ENCODE data around the gene CBLN2. TPM values are rescaled to one million over a fixed set of nuclear protein-coding genes. Genes with fewer than 3 reads are reported as not detected.

CBLN2 gene
- not detected for polyA plus RNA-seq (2013, experiment 1 of 2)
- not detected for polyA plus RNA-seq (2013, experiment 2 of 2)

DNA sequence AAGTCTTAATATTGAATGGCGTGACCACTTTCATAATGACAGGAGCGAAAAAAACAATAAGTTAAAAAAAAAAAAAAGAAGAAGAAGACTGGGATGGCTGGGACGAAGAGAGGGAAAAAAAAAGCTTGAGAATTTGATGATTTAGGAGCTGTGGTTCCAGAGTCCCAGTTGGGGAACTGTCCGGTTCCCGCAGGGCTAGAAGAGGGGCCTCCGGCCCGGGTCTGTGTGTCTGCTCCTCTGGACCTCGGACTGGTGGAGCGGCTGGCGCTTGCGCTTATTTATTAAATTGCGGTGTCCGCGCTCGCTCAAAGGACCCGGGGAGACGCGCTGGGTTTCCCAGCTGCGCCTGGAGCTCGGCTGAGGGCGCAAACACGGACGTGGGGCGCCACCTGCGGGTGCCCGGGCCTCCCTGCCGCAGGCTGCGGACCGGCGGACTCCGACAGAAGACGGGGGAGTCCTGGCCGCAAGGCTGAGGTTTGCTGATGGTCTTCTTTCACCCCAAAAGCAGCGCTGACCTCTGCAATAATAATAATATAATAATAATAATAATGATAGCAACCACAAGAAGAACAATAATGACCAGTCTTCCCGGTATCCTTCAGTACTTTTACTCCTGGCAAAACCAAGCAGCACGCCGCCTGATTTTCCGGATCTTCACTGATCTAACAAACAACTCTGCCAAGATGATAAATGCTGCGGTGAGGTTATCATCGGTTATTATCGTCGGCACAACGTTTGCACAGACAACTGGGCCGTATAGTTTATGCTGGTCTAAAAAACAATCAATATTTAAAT is at the start of gene CBLN2:
TSS of gene CBLN2 (minus strand) at position 251 of the 795 bp plus-strand sequence. CDS start 2,182 bp downstream, outside the sequence.
- H3K9ac ChIP-seq (ENCODE audit: low read depth, low read length), result no peak within 1 kb of the TSS
- no peaks in the 10 kb centered on the region for H3K4me1 ChIP-seq (ENCODE audit: insufficient read depth, low read length)
- peak within 1 kb of the TSS; percentile 19; the same call in 1 of the 2 replicates for H3K4me3 ChIP-seq (ENCODE audit: low read length)
- no peak within 1 kb of the TSS for H3K27ac ChIP-seq (ENCODE audit: low read depth, low read length)
- H3K27me3 ChIP-seq (ENCODE audit: insufficient read depth, low read length), result peaks cover 63% of the 10 kb centered on the region
- H3K36me3 ChIP-seq (ENCODE audit: insufficient read depth, low read length), result no peaks in the 10 kb centered on the region
- peaks cover 64% of the 10 kb centered on the region for H3K9me3 ChIP-seq (ENCODE audit: insufficient read depth, low read depth, low read length)
- 60% methylated on average over 42 of the region's 44 CpGs for WGBS

DNA sequence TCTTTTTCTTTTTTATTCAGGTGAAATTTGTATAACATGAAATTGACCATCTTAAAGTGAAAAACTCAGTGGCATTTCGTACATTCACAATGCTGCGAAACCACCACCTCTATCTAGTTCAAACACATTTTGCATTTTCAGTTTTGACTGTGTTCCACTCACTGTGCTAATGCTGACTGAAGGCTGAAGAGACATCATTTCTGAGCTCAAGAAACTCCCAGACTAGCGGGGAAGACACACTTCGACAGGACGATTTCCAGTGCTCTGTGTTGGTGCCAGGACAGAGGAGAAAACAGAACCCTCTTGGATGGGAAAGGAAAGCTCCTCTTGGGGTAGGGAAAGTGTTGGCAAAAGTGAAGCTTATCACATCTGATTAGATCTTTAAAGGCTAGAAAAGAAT is 44.2 kb upstream of the CBLN2 start:
- WGBS, result 88% methylated on average over 5 of the region's 5 CpGs
- peaks cover 81% of the 10 kb centered on the region for H3K9me3 ChIP-seq (ENCODE audit: insufficient read depth, low read depth, low read length)
- H3K4me3 ChIP-seq (ENCODE audit: low read length), result no peak overlapping the region
- H3K27me3 ChIP-seq (ENCODE audit: insufficient read depth, low read length), result no peaks in the 10 kb centered on the region
- no peaks in the 10 kb centered on the region for H3K36me3 ChIP-seq (ENCODE audit: insufficient read depth, low read length)
- H3K4me1 ChIP-seq (ENCODE audit: insufficient read depth, low read length), result no peaks in the 10 kb centered on the region
- no peak overlapping the region for H3K9ac ChIP-seq (ENCODE audit: low read depth, low read length)
- H3K27ac ChIP-seq (ENCODE audit: low read depth, low read length), result no peak overlapping the region

DNA sequence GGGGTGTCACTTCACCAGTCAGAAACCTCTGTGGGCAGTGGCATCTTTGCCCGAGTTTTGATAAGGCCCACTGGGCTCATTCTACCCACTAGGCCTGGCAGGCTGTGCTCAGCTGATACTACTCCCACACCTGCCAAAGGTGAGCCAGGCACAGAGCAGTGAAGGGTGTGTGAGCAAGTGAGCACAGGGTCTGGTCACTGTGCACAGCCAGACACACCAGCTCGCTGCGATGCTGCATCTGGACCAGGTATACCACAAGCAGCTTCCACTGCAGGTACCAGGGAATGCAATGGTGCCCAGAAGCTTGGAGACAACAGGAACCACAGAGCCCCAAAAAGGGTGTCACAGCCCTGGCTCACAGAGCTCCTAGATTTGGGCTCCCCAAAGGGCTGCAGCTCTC is 40.6 kb upstream of the CBLN2 start:
- H3K36me3 ChIP-seq (ENCODE audit: insufficient read depth, low read length), result no peaks in the 10 kb centered on the region
- WGBS, result 82% methylated on average over 3 of the region's 3 CpGs
- H3K27me3 ChIP-seq (ENCODE audit: insufficient read depth, low read length), result no peaks in the 10 kb centered on the region
- no peak overlapping the region for H3K27ac ChIP-seq (ENCODE audit: low read depth, low read length)
- H3K4me1 ChIP-seq (ENCODE audit: insufficient read depth, low read length), result no peaks in the 10 kb centered on the region
- H3K9me3 ChIP-seq (ENCODE audit: insufficient read depth, low read depth, low read length), result peaks cover 85% of the 10 kb centered on the region
- no peak overlapping the region for H3K4me3 ChIP-seq (ENCODE audit: low read length)
- H3K9ac ChIP-seq (ENCODE audit: low read depth, low read length), result no peak overlapping the region

DNA sequence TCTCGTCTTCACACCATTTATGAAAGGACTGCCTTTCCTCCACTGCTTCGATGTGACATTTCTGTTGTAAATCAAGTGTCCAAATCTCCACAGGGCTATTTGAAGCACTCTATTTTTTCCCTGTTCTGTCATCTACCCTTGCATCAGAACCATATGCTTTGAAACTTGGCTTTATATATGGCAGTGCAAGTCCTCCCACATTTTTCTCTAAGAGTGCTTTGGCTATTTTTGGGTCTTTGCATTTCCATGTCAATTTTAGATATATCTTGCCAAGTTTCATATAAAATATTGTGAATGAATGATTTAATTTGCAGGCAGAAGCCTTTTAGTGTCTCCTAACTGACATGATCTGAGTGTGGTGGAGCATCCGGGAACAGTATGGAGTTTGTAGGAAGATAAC is 37.8 kb upstream of the CBLN2 start:
- H3K27ac ChIP-seq (ENCODE audit: low read depth, low read length), result no peak overlapping the region
- no peak overlapping the region for H3K4me3 ChIP-seq (ENCODE audit: low read length)
- H3K27me3 ChIP-seq (ENCODE audit: insufficient read depth, low read length), result no peaks in the 10 kb centered on the region
- H3K36me3 ChIP-seq (ENCODE audit: insufficient read depth, low read length), result no peaks in the 10 kb centered on the region
- H3K9me3 ChIP-seq (ENCODE audit: insufficient read depth, low read depth, low read length), result peaks cover 85% of the 10 kb centered on the region
- 83% methylated on average over 3 of the region's 3 CpGs for WGBS
- H3K4me1 ChIP-seq (ENCODE audit: insufficient read depth, low read length), result no peaks in the 10 kb centered on the region
- H3K9ac ChIP-seq (ENCODE audit: low read depth, low read length), result no peak overlapping the region

- WGBS, result 94% methylated on average over 1 of the region's 2 CpGs
- no peaks in the 10 kb centered on the region for H3K36me3 ChIP-seq (ENCODE audit: insufficient read depth, low read length)
- peaks cover 82% of the 10 kb centered on the region for H3K9me3 ChIP-seq (ENCODE audit: insufficient read depth, low read depth, low read length)
- no peak overlapping the region for H3K9ac ChIP-seq (ENCODE audit: low read depth, low read length)
- no peaks in the 10 kb centered on the region for H3K4me1 ChIP-seq (ENCODE audit: insufficient read depth, low read length)
- H3K4me3 ChIP-seq (ENCODE audit: low read length), result no peak overlapping the region
- no peaks in the 10 kb centered on the region for H3K27me3 ChIP-seq (ENCODE audit: insufficient read depth, low read length)
- H3K27ac ChIP-seq (ENCODE audit: low read depth, low read length), result no peak overlapping the region
Observed at GRCh38 chr18:72572896-72573295, 28.8 kb upstream of the CBLN2 start.

- Histone ChIP-seq H3K9ac (ENCODE audit: low read depth, low read length) (no peak overlapping the region), H3K36me3 (ENCODE audit: insufficient read depth, low read length) (no peaks in the 10 kb centered on the region), H3K4me3 (ENCODE audit: low read length) (no peak overlapping the region), H3K4me1 (ENCODE audit: insufficient read depth, low read length) (no peaks in the 10 kb centered on the region), H3K9me3 (ENCODE audit: insufficient read depth, low read depth, low read length) (peaks cover 93% of the 10 kb centered on the region), H3K27ac (ENCODE audit: low read depth, low read length) (no peak overlapping the region), H3K27me3 (ENCODE audit: insufficient read depth, low read length) (no peaks in the 10 kb centered on the region)
- 80% methylated on average over 2 of the region's 3 CpGs for WGBS
Observed at GRCh38 chr18:72566290-72566689, 22.1 kb upstream of the CBLN2 start.

DNA sequence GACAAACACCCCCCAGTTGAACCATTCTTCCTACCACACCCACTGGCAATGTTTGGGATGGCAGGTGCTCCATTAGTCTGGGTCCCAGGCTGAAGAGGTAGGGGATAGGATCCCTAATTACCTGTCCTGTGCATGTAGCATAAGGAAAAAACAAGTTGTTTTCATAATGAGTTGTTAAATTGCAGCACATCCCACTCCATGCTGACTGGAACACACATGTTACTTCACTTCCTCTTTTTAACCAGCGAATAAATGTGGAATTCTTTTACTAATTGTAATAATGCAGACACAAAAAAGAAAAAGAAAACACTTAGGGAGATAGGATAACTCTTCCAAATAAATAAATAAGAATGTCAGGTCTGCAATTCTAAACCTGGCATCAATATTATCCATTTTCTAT is 11.8 kb upstream of the CBLN2 start:
- no peak overlapping the region for H3K4me3 ChIP-seq (ENCODE audit: low read length)
- no peaks in the 10 kb centered on the region for H3K36me3 ChIP-seq (ENCODE audit: insufficient read depth, low read length)
- peaks cover 85% of the 10 kb centered on the region for H3K9me3 ChIP-seq (ENCODE audit: insufficient read depth, low read depth, low read length)
- no CpG with 5 or more reads among the region's 1 CpG for WGBS
- H3K4me1 ChIP-seq (ENCODE audit: insufficient read depth, low read length), result no peaks in the 10 kb centered on the region
- H3K9ac ChIP-seq (ENCODE audit: low read depth, low read length), result no peak overlapping the region
- no peak overlapping the region for H3K27ac ChIP-seq (ENCODE audit: low read depth, low read length)
- no peaks in the 10 kb centered on the region for H3K27me3 ChIP-seq (ENCODE audit: insufficient read depth, low read length)

DNA sequence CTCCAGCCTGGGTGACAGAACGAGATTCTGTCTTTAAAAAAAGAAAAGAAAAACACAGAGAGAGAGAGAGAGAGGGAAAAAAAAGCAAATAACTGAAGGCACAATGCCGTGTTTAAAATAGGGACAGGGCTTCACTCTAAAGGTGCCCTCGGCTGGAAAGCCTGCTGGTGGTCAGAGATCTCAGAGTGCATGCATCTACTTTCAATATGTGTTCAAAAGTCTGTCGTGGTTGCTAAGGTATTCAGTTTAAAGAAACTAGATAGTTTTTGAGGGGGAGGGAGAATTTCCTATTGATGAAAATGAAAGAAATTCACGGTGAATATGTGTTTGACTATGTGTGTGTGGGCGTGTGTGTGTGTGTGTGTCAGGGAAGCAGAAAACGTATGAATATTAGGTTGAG is 11.0 kb upstream of the CBLN2 start:
- Histone ChIP-seq H3K27me3 (ENCODE audit: insufficient read depth, low read length) (no peaks in the 10 kb centered on the region), H3K4me1 (ENCODE audit: insufficient read depth, low read length) (no peaks in the 10 kb centered on the region), H3K27ac (ENCODE audit: low read depth, low read length) (no peak overlapping the region), H3K36me3 (ENCODE audit: insufficient read depth, low read length) (no peaks in the 10 kb centered on the region), H3K9ac (ENCODE audit: low read depth, low read length) (no peak overlapping the region), H3K9me3 (ENCODE audit: insufficient read depth, low read depth, low read length) (peaks cover 91% of the 10 kb centered on the region), H3K4me3 (ENCODE audit: low read length) (no peak overlapping the region)
- 78% methylated on average over 6 of the region's 7 CpGs for WGBS

GRCh38 chr18:72543357-72544055 is 636 bp downstream of the CBLN2 start:
- Histone ChIP-seq H3K9ac (ENCODE audit: low read depth, low read length) (no peak overlapping the region), H3K27me3 (ENCODE audit: insufficient read depth, low read length) (peaks cover 71% of the 10 kb centered on the region)

DNA sequence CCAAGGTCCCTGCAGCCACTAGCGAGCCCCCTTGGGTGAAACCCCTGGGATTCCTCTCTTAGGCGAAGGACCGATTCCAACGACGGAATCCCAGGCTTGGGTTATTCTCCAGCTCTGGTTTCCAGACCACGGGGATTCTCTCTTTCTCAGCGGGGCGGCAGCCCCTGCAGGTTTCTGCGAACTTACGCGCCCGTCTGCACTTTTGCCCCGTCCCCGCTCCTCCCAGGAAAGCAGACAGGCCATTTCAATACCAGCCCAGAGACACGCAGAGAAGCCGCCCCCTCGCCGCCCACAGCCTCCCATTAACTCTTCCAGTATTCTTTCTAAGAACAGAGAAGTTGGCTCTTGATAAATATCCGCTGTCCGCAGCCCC is 1.2 kb downstream of the CBLN2 start:
- no peak overlapping the region; the same call in 1 of the 2 replicates for H3K4me3 ChIP-seq (ENCODE audit: low read length)
- no peak overlapping the region for H3K9ac ChIP-seq (ENCODE audit: low read depth, low read length)
- no peaks in the 10 kb centered on the region for H3K36me3 ChIP-seq (ENCODE audit: insufficient read depth, low read length)
- H3K27me3 ChIP-seq (ENCODE audit: insufficient read depth, low read length), result peaks cover 76% of the 10 kb centered on the region
- 60% methylated on average over 20 of the region's 20 CpGs for WGBS
- H3K9me3 ChIP-seq (ENCODE audit: insufficient read depth, low read depth, low read length), result peaks cover 65% of the 10 kb centered on the region
- no peak overlapping the region for H3K27ac ChIP-seq (ENCODE audit: low read depth, low read length)
- no peaks in the 10 kb centered on the region for H3K4me1 ChIP-seq (ENCODE audit: insufficient read depth, low read length)

More at GRCh38 chr18:72543357-72544055, 636 bp downstream of the CBLN2 start:
- H3K9me3 ChIP-seq (ENCODE audit: insufficient read depth, low read depth, low read length), result peaks cover 66% of the 10 kb centered on the region
- H3K27ac ChIP-seq (ENCODE audit: low read depth, low read length), result no peak overlapping the region
- 65% methylated on average over 73 of the region's 73 CpGs for WGBS
- H3K36me3 ChIP-seq (ENCODE audit: insufficient read depth, low read length), result no peaks in the 10 kb centered on the region
- H3K4me1 ChIP-seq (ENCODE audit: insufficient read depth, low read length), result no peaks in the 10 kb centered on the region
- peak overlapping the region; percentile 19; the same call in 1 of the 2 replicates for H3K4me3 ChIP-seq (ENCODE audit: low read length)

GRCh38 chr18:72542342-72542741 is 1.8 kb downstream of the CBLN2 start:
- Histone ChIP-seq H3K36me3 (ENCODE audit: insufficient read depth, low read length) (no peaks in the 10 kb centered on the region), H3K27me3 (ENCODE audit: insufficient read depth, low read length) (peaks cover 77% of the 10 kb centered on the region), H3K9ac (ENCODE audit: low read depth, low read length) (no peak overlapping the region), H3K4me1 (ENCODE audit: insufficient read depth, low read length) (no peaks in the 10 kb centered on the region), H3K9me3 (ENCODE audit: insufficient read depth, low read depth, low read length) (peaks cover 67% of the 10 kb centered on the region), H3K27ac (ENCODE audit: low read depth, low read length) (no peak overlapping the region), H3K4me3 (ENCODE audit: low read length) (peak overlapping the region; percentile 35; the same call in 1 of the 2 replicates)
- WGBS, result 70% methylated on average over 34 of the region's 34 CpGs
